ENCODE measurements around the gene DNMT3A. TPM values are rescaled to one million over a fixed set of nuclear protein-coding genes. Genes with fewer than 3 reads are reported as not detected.

DNMT3A gene
- total RNA-seq, 1 donor from 2014 or later, result 43.8 TPM

Other genes starting within 250 kb of the DNMT3A start
- gene POMC, start 173.3 kb downstream of the DNMT3A start, total RNA-seq, result 0.22 and 0.99 TPM in 2 replicates

Data from lung microvascular endothelial cell (primary cell).